Activated CD8-positive, alpha-beta memory T cell treated with anti-CD3 and anti-CD28 coated beads for 36 hours (primary cell): ENCODE data around the gene TCP11L2. TPM values are rescaled to one million over a fixed set of nuclear protein-coding genes. Genes with fewer than 3 reads are reported as not detected.
"Not testable (repeated sequence)": the region's sequence is repeated elsewhere in the genome, so short reads cannot be mapped to it uniquely, and the experiment has no call there.

Experiments used
- CTCF ChIA-PET: fragments of 350-600 bp; sonication (Branson Sonifier 250); formaldehyde crosslinking; loops from one replicate; lab custom pipeline; 2021; ENCODE audit warnings: antibody characterized with exemption; lab: Charles Lee
- POLR2A ChIA-PET: fragments of 350-600 bp; sonication (Branson Sonifier 250); formaldehyde crosslinking; loops from one replicate; lab custom pipeline; 2021; ENCODE audit warnings: antibody characterized with exemption; lab: Charles Lee
- total RNA-seq, 2 experiments: library from RNA; stranded (reverse); gene quantifications; one replicate each; pipeline ENCODE4 v1.2.3, GENCODE V29; 2021

The TCP11L2 gene
- total RNA-seq, 2 experiments from 2014 or later: 2.7 to 2.9 TPM

DNA sequence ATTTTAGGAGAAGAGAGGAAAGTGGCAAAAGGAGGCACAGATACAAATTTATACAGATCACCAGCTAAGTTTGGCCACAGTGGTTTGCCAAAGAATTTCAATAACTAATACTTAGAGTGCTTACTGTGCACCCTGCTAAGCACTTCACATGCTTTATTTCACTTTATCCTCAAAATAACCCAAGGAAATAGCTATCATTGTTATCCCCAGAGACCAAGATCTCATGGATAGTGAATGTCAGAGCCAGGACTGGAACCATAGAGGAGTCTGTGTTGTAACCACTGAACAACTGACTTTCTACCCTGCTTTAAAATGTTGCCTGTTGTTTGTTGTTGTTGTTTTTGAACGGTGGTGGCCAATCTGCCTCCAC, 1.3 kb upstream of the TCP11L2 start:
- CTCF ChIA-PET: interaction anchor here (1.4 to 2.7 kb wide), 3 partner anchors 11 to 44 kb away, joined by 3 to 12 read pairs (median 6); no protein-coding TSS in a partner anchor

DNA sequence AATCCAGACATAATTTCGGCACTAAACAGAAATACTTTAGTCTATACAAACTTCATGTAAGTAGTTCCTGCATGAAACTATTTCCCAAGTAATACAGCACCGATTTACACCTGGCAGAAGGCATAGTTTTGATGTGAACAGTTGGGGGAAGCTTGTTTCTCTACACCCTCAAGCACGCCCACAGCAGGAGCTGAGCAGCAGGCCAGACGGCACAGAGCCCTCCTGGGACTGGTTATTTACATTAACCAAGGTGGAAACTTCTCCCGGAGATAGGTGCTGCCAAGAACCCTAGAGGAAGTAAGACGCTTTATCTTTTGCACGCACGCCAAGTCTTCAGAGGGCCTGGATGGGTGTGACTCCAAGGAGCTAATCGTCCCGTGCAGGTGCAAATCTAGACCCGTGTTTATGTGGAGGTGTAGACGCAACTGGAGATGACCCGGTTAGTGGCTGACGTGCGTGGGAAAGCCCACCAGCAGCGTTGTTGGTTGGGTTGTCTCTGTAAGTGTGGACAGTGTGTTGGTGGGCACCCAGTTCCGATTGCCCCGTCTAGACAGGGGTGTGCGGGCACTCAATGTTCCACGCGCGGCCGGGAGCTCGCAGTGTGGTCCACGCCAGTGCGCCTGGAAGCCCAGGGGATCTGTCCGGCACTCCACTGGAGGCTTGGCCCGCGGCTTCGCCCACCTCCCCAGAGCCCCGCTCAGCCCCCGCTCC, 767 bp upstream of the TCP11L2 start:
- ChIA-PET POLR2A (no interaction called here), CTCF (interaction anchor here (1.4 to 2.7 kb wide), 3 partner anchors 12 to 44 kb away, joined by 3 to 12 read pairs (median 6); no protein-coding TSS in a partner anchor)

More for the DNA sequence above, 1.3 kb upstream of the TCP11L2 start:
- POLR2A ChIA-PET: no interaction called here

GRCh38 chr12:106303202-106303820, 778 bp downstream of the TCP11L2 start:
- ChIA-PET POLR2A (interaction anchor here (0.8 kb wide), 1 partner anchor 653 kb away, joined by 4 read pairs; no protein-coding TSS in a partner anchor), CTCF (interaction anchor here (0.9 to 2.9 kb wide), 2 partner anchors 55 to 71 kb away, joined by 3 to 12 read pairs; partner anchors contain the start of gene POLR3B)

DNA sequence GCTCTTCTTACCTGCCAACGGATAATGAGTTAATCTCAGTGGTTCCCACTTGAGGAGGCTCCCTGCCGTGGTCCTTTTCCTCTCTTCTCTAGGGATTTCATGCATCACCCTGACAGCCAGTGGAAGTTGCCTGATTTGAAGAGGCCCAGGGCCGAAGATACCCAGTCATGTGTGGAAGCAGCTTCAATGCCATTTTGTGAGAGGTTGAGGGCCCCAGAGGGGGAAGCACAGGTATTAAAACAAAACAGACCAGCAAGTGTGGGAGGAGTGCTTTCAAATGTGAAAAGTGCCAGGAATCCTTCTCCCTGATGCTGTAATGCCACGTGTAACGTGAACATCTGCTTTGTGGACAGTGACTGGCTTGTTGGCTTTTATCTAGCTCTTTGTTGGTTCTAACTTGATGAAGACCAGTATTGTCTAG, 1.5 kb downstream of the TCP11L2 start:
- ChIA-PET CTCF (interaction anchor here (1.0 to 2.9 kb wide), 2 partner anchors 22 to 54 kb away, joined by 3 to 12 read pairs; partner anchors contain the start of gene POLR3B), POLR2A (no interaction called here)

DNA sequence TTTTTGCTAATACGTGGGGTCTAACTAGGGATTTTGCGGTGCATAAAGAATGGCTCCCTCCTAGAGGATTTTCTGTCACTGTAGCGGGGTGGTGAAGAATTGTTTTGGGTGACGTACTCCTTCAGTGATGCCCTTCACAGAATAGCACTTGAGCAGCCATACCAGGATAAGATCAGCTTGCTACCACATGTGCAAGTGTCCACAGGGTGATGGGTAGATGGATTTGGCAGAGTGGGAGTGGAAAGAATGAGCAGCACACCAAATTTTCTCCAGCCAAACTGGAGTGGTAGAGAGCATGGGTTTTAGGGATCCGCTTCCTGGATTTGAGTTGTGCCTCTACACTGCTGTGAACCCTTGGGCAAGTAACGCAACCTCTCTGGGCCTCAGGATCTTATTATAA, 2.3 kb downstream of the TCP11L2 start:
- ChIA-PET POLR2A (no interaction called here), CTCF (interaction anchor here (1.0 to 2.9 kb wide), 2 partner anchors 23 to 53 kb away, joined by 3 to 12 read pairs; partner anchors contain the start of gene POLR3B)

DNA sequence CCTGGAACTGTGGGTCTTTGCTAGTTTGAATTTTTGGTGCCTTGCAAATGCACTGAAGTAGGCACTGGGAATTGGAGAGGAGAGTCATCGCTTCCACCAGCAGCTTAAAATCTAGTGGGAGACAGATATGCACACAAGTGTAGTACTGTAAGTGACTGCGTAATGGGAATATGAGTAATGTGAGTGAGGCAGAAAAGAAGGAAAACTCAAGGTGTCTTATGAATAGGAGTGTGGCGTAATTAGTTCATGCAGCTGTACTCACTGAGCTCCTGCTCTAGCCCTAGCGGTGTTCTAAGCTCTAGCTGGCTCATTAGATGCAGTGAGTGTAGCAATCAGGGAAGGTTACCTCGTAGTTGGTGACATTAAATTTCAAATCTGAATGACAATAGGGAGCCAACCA, 2.8 kb downstream of the TCP11L2 start:
- CTCF ChIA-PET: interaction anchor here (2.9 kb wide), 1 partner anchor 52 kb away, joined by 12 read pairs; the partner anchor contains the start of gene POLR3B
- POLR2A ChIA-PET: no interaction called here

DNA sequence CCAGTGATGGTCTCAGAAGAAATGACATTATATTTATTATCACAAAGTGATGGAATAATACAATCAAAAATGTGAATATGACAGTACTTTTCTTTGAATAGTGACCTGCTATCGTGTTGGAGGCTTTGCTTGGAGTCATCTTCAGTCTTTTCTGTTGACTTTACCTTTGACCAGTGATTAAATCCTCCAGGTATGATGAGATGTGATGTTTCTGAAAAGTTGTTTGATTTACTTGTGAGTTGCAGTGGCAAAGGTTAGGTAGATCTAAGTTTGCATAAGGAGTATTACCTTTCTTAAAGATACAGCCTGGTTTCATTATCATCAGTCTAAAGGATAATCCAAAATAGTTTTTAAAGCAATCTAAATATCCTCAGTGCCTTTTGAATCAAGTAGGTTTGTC, 4.6 kb downstream of the TCP11L2 start:
- POLR2A ChIA-PET: no interaction called here

GRCh38 chr12:106308121-106308520, 5.6 kb downstream of the TCP11L2 start:
- CTCF ChIA-PET: no interaction called here
- POLR2A ChIA-PET: interaction anchor here (0.6 to 1.0 kb wide), 2 partner anchors 50 to 61 kb away, joined by 3 read pairs; partner anchors contain the start of gene POLR3B

More for the DNA sequence above, 4.6 kb downstream of the TCP11L2 start:
- CTCF ChIA-PET: no interaction called here

- POLR2A ChIA-PET: interaction anchor here (1.0 kb wide), 1 partner anchor 49 kb away, joined by 3 read pairs; the partner anchor contains the start of gene POLR3B
- CTCF ChIA-PET: no interaction called here
Measured at GRCh38 chr12:106308611-106309010, 6.1 kb downstream of the TCP11L2 start.

GRCh38 chr12:106309671-106310505, 7.4 kb downstream of the TCP11L2 start:
- POLR2A ChIA-PET: no interaction called here
- CTCF ChIA-PET: no interaction called here

- ChIA-PET CTCF (no interaction called here), POLR2A (no interaction called here)
Measured at GRCh38 chr12:106310687-106311086, 8.2 kb downstream of the TCP11L2 start.

DNA sequence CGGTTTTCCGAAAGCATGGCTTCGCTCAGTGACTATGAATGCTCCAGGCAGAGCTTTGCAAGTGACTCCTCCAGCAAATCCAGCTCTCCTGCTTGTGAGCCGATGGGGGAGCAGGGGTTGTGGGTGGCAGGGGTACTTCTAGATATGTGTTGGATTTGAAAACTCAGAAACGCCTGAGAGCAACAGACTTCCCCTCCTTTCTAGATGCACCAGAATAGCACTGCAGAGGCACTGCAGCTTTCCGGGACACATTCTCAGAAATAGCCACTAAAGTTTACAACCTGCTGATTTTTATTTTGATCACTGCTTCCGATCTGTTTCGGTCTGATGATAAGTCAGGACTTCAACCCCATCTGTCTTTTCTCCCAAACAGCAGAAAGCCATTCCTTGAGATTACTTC, 8.6 kb downstream of the TCP11L2 start:
- ChIA-PET POLR2A (no interaction called here), CTCF (no interaction called here)

GRCh38 chr12:106313413-106313812, 10.9 kb downstream of the TCP11L2 start:
- POLR2A ChIA-PET: not testable (repeated sequence)

DNA sequence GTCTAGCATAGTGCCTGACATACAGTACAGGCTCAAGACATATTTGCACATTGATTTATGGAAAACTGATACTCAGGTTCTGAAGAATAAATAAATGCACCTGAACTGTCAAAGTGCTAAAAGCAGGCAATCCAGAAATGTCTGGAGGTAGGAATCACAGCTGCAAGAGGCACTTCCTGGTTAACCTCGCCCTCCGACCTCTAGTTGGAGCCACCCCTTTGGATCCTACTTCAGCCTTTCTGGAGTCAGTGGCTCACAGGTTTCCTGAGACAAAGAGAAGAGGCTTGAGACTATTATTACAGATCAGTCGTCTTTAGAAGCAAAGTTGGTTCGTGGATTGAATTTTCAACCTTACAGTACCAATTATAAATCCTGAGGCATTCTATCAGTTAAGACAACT, 13.0 kb downstream of the TCP11L2 start:
- CTCF ChIA-PET: interaction anchor here (1.6 kb wide), 1 partner anchor 20 kb away, joined by 3 read pairs; no protein-coding TSS in a partner anchor
- POLR2A ChIA-PET: no interaction called here

More at GRCh38 chr12:106313413-106313812, 10.9 kb downstream of the TCP11L2 start:
- CTCF ChIA-PET: interaction anchor here (1.0 kb wide), 1 partner anchor 20 kb away, joined by 3 read pairs; no protein-coding TSS in a partner anchor

GRCh38 chr12:106317406-106318082, 15.0 kb downstream of the TCP11L2 start:
- ChIA-PET CTCF (no interaction called here), POLR2A (no interaction called here)

- ChIA-PET CTCF (no interaction called here), POLR2A (no interaction called here)
Measured at GRCh38 chr12:106321139-106321850, 18.8 kb downstream of the TCP11L2 start.

GRCh38 chr12:106323537-106323936, 21.0 kb downstream of the TCP11L2 start:
- ChIA-PET POLR2A (no interaction called here), CTCF (no interaction called here)

- POLR2A ChIA-PET: no interaction called here
- CTCF ChIA-PET: no interaction called here
Measured at GRCh38 chr12:106327309-106327869, 24.9 kb downstream of the TCP11L2 start.
